Fibroblast of mammary gland (primary cell): ENCODE measurements around the gene FAM184B.

Source experiments
- DNase-seq: peaks from one replicate; pipeline ENCODE4 v3.0.0-alpha.2; 2010; ENCODE audit warnings: low read depth
- H3K4me3 ChIP-seq: 2 replicates; pipeline ENCODE4 v1.5.1; 2011; ENCODE audit warnings: low read depth, mild to moderate bottlenecking, low read length, moderate library complexity; ENCODE audit not compliant: control insufficient read depth
- TF ChIP-seq, protein P1 (sequence below): conservative IDR thresholded peaks from 2 replicates; pipeline ENCODE4 v1.5.1; 2011; ENCODE audit warnings: low read depth, low read length, inconsistent platforms; ENCODE audit not compliant: control insufficient read depth, insufficient read depth

Gene FAM184B

DNA sequence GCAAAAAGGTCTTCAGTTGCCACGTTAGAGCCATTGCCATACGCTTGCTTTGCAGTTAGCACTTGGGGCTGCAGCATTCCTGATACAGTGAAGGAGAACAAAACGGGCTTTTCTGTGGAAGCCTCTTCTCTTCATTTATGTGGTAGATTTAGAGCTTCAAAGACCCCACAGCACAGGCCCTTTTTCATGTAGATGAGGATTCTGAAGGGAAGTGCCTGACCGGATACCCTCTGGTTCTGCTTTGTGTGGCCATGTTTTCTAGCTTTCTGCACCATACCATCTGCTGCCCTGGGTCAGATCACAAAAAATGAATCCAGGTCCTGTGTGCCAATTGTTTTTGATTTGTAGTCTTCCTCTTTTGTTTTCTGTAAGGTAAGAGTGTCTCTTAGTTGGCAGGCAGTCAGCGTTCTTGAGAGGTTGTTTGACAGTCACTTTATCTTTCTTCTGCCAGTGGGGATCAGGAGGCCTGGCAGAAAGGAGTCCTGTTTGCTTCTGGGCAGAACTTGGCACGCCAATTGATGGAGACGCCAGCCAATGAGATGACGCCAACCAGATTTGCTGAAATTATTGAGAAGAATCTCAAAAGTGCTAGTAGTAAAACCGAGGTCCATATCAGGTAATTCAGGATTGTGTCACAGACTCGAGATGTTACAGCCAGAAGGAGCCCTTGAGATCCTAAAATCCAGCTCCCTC is 196.8 kb downstream of the FAM184B start:
- TF ChIP-seq, protein P1, sequence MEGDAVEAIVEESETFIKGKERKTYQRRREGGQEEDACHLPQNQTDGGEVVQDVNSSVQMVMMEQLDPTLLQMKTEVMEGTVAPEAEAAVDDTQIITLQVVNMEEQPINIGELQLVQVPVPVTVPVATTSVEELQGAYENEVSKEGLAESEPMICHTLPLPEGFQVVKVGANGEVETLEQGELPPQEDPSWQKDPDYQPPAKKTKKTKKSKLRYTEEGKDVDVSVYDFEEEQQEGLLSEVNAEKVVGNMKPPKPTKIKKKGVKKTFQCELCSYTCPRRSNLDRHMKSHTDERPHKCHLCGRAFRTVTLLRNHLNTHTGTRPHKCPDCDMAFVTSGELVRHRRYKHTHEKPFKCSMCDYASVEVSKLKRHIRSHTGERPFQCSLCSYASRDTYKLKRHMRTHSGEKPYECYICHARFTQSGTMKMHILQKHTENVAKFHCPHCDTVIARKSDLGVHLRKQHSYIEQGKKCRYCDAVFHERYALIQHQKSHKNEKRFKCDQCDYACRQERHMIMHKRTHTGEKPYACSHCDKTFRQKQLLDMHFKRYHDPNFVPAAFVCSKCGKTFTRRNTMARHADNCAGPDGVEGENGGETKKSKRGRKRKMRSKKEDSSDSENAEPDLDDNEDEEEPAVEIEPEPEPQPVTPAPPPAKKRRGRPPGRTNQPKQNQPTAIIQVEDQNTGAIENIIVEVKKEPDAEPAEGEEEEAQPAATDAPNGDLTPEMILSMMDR = no peak
- no peak overlapping the region for H3K4me3 ChIP-seq
- DNase-seq = no peak

DNA sequence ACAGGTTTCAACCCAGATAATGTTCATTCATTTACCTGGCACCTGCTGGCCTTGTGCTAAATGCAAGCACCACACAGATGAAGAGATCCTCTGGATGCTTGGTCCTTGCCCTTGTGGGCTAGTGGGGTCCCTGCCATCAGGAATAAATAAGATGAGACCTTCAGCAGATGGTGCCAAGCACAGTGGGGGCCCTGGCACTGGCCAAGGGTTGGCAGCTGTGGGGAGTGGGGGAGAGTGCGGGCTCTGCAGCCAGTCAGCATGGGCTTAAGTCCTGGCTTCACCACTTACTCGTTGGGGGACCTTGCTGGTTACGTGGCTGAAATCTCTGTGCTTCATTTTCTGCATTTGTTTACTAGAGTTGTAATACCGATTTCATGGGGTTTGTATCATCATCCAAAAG is 197.5 kb downstream of the FAM184B start:
- TF ChIP-seq, protein P1 = no peak
- no peak overlapping the region for H3K4me3 ChIP-seq
- DNase-seq = no peak

DNA sequence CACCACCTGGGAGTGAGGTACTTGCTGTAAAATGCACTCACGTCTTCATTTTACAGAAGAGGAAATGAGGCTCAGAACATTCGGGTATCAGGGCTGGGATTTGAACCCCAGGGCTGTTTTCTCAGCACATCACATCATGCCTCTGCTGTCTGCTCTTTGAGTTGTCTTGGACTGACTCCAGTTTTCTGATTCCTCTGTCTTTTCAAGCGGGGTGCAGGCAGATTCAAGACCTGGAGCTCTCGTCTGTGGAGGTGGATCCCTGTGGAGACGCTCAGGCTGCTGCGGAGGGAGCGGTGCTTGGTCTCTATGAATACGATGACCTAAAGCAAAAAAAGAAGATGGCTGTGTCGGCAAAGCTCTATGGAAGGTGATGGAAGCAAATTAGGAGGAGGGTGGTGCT is 198.1 kb downstream of the FAM184B start:
- TF ChIP-seq, protein P1 = no peak
- no peak overlapping the region for H3K4me3 ChIP-seq
- DNase-seq = no peak

DNA sequence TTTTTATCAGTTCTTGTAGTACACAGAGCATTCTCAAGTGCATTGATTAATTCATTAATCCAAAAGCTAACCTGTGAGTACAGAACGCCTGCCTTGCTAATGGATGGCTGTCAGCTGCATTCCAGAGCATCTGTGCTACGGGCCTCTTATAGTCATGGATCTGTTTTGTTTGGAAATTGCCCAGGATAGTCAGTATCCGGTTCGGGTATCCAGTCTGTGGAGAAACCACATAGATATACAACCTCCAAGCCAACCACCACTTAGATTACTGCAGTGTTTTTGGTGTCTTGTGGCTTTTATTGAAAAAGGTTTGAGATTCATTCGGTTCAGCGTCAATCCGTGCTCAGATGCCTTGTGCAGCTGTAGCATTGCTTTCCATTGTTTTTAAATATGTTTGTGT is 200.5 kb downstream of the FAM184B start:
- TF ChIP-seq, protein P1 = no peak
- no peak overlapping the region for H3K4me3 ChIP-seq
- DNase-seq = peak; percentile 66
